ENCODE measurements around the gene FAM47C. TPM values are rescaled to one million over a fixed set of nuclear protein-coding genes. Genes with fewer than 3 reads are reported as not detected.
"Not testable (repeated sequence)": the region's sequence is repeated elsewhere in the genome, so short reads cannot be mapped to it uniquely, and the experiment has no call there.

The FAM47C gene
- polyA plus RNA-seq (2012; ENCODE audit: missing spikeins): not detected

GRCh38 chrX:37008182-37008581 lies at the start of gene FAM47C:
Gene FAM47C (plus strand): TSS chrX:37008366. CDS start chrX:37008411, 45 bp downstream.
- not testable (repeated sequence) for FAIRE-seq

GRCh38 chrX:36961590-36961989 lies 46.6 kb upstream of the FAM47C start:
- no peak for TF ChIP-seq TAF1 (IDR thresholded peaks at IDR 0.05; ENCODE audit: borderline replicate concordance, low read depth, low read length)
- FAIRE-seq: no peak
- DNase-seq (ENCODE audit: insufficient read length): no peak

More at GRCh38 chrX:37008182-37008581, at the start of gene FAM47C:
- DNase-seq (ENCODE audit: insufficient read length): not testable (repeated sequence)

- TF ChIP-seq POLR2A (IDR thresholded peaks at IDR 0.05; ENCODE audit: low read depth, low read length) (no peak), TAF1 (IDR thresholded peaks at IDR 0.05; ENCODE audit: borderline replicate concordance, low read depth, low read length) (no peak), POLR2AphosphoS5 (IDR thresholded peaks at IDR 0.05; ENCODE audit: low read depth, low read length) (no peak)
- FAIRE-seq (no peak), DNase-seq (ENCODE audit: insufficient read length) (no peak)
These were observed 44.9 kb upstream of the FAM47C start for GRCh38 chrX:36963069-36963808.

- no peak for DNase-seq (ENCODE audit: insufficient read length)
- TF ChIP-seq TAF1 (IDR thresholded peaks at IDR 0.05; ENCODE audit: borderline replicate concordance, low read depth, low read length): no peak
- no peak for TF ChIP-seq POLR2A (IDR thresholded peaks at IDR 0.05; ENCODE audit: low read depth, low read length)
- TF ChIP-seq POLR2AphosphoS5 (IDR thresholded peaks at IDR 0.05; ENCODE audit: low read depth, low read length): no peak
- no peak for FAIRE-seq
These were observed 44.3 kb upstream of the FAM47C start for GRCh38 chrX:36963852-36964251.

GRCh38 chrX:36973575-36973974 lies 34.6 kb upstream of the FAM47C start:
- TF ChIP-seq POLR2AphosphoS5 (IDR thresholded peaks at IDR 0.05; ENCODE audit: low read depth, low read length) (no peak), POLR2A (IDR thresholded peaks at IDR 0.05; ENCODE audit: low read depth, low read length) (no peak)
- FAIRE-seq: no peak
- no peak for DNase-seq (ENCODE audit: insufficient read length)

GRCh38 chrX:36974911-36975310 lies 33.3 kb upstream of the FAM47C start:
- FAIRE-seq (no peak), DNase-seq (ENCODE audit: insufficient read length) (no peak)
- TF ChIP-seq POLR2A (IDR thresholded peaks at IDR 0.05; ENCODE audit: low read depth, low read length): no peak
- TF ChIP-seq POLR2AphosphoS5 (IDR thresholded peaks at IDR 0.05; ENCODE audit: low read depth, low read length): no peak
- no peak for TF ChIP-seq TAF1 (IDR thresholded peaks at IDR 0.05; ENCODE audit: borderline replicate concordance, low read depth, low read length)

GRCh38 chrX:36978886-36979285 lies 29.3 kb upstream of the FAM47C start:
- FAIRE-seq (no peak), DNase-seq (ENCODE audit: insufficient read length) (no peak)
- TF ChIP-seq TAF1 (IDR thresholded peaks at IDR 0.05; ENCODE audit: borderline replicate concordance, low read depth, low read length) (no peak), POLR2AphosphoS5 (IDR thresholded peaks at IDR 0.05; ENCODE audit: low read depth, low read length) (no peak), POLR2A (IDR thresholded peaks at IDR 0.05; ENCODE audit: low read depth, low read length) (no peak)

GRCh38 chrX:36983831-36984230 lies 24.3 kb upstream of the FAM47C start:
- FAIRE-seq (no peak), DNase-seq (ENCODE audit: insufficient read length) (no peak)
- no peak for TF ChIP-seq TAF1 (IDR thresholded peaks at IDR 0.05; ENCODE audit: borderline replicate concordance, low read depth, low read length)
- TF ChIP-seq POLR2A (IDR thresholded peaks at IDR 0.05; ENCODE audit: low read depth, low read length): no peak
- no peak for TF ChIP-seq POLR2AphosphoS5 (IDR thresholded peaks at IDR 0.05; ENCODE audit: low read depth, low read length)

- DNase-seq (ENCODE audit: insufficient read length); FAIRE-seq: not testable (repeated sequence)
These were observed 22.6 kb upstream of the FAM47C start for GRCh38 chrX:36985416-36986209.

- DNase-seq (ENCODE audit: insufficient read length): no peak
- TF ChIP-seq POLR2A (IDR thresholded peaks at IDR 0.05; ENCODE audit: low read depth, low read length) (no peak), TAF1 (IDR thresholded peaks at IDR 0.05; ENCODE audit: borderline replicate concordance, low read depth, low read length) (no peak), POLR2AphosphoS5 (IDR thresholded peaks at IDR 0.05; ENCODE audit: low read depth, low read length) (no peak)
- FAIRE-seq: peak; percentile 84
These were observed 21.9 kb upstream of the FAM47C start for GRCh38 chrX:36986231-36986630.

GRCh38 chrX:36987212-36987611 lies 21.0 kb upstream of the FAM47C start:
- FAIRE-seq: peak; percentile 56
- DNase-seq (ENCODE audit: insufficient read length): not testable (repeated sequence)

GRCh38 chrX:37000140-37000539 lies 8.0 kb upstream of the FAM47C start:
- DNase-seq (ENCODE audit: insufficient read length) (no peak), FAIRE-seq (peak; percentile 21)
- TF ChIP-seq TAF1 (IDR thresholded peaks at IDR 0.05; ENCODE audit: borderline replicate concordance, low read depth, low read length) (no peak), POLR2AphosphoS5 (IDR thresholded peaks at IDR 0.05; ENCODE audit: low read depth, low read length) (no peak), POLR2A (IDR thresholded peaks at IDR 0.05; ENCODE audit: low read depth, low read length) (no peak)

All from GM12892 (cell line).